Measurements from ENCODE around the gene TEC. TPM values are rescaled to one million over a fixed set of nuclear protein-coding genes. Genes with fewer than 3 reads are reported as not detected.

Gene TEC
- total RNA-seq, 1 experiment from 2014 or later: 0.67 TPM

- H3K4me3 ChIP-seq (ENCODE audit: low read depth in 2 of 2, low read length in 2 of 2): no peak overlapping the region
- no peak for DNase-seq (ENCODE audit: low read depth, low spot score)
- TF ChIP-seq, protein P1, sequence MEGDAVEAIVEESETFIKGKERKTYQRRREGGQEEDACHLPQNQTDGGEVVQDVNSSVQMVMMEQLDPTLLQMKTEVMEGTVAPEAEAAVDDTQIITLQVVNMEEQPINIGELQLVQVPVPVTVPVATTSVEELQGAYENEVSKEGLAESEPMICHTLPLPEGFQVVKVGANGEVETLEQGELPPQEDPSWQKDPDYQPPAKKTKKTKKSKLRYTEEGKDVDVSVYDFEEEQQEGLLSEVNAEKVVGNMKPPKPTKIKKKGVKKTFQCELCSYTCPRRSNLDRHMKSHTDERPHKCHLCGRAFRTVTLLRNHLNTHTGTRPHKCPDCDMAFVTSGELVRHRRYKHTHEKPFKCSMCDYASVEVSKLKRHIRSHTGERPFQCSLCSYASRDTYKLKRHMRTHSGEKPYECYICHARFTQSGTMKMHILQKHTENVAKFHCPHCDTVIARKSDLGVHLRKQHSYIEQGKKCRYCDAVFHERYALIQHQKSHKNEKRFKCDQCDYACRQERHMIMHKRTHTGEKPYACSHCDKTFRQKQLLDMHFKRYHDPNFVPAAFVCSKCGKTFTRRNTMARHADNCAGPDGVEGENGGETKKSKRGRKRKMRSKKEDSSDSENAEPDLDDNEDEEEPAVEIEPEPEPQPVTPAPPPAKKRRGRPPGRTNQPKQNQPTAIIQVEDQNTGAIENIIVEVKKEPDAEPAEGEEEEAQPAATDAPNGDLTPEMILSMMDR (IDR thresholded peaks at IDR 0.05): no peak
- TF ChIP-seq POLR2AphosphoS5 (IDR thresholded peaks at IDR 0.05; ENCODE audit: low read depth, low read length) (no peak), TCF7L2 (IDR thresholded peaks at IDR 0.05; ENCODE audit: low read depth, low read length) (no peak), SIN3A (IDR thresholded peaks at IDR 0.05; ENCODE audit: borderline replicate concordance, insufficient read depth, low read depth, low read length) (no peak)
- TF ChIP-seq, protein P2, sequence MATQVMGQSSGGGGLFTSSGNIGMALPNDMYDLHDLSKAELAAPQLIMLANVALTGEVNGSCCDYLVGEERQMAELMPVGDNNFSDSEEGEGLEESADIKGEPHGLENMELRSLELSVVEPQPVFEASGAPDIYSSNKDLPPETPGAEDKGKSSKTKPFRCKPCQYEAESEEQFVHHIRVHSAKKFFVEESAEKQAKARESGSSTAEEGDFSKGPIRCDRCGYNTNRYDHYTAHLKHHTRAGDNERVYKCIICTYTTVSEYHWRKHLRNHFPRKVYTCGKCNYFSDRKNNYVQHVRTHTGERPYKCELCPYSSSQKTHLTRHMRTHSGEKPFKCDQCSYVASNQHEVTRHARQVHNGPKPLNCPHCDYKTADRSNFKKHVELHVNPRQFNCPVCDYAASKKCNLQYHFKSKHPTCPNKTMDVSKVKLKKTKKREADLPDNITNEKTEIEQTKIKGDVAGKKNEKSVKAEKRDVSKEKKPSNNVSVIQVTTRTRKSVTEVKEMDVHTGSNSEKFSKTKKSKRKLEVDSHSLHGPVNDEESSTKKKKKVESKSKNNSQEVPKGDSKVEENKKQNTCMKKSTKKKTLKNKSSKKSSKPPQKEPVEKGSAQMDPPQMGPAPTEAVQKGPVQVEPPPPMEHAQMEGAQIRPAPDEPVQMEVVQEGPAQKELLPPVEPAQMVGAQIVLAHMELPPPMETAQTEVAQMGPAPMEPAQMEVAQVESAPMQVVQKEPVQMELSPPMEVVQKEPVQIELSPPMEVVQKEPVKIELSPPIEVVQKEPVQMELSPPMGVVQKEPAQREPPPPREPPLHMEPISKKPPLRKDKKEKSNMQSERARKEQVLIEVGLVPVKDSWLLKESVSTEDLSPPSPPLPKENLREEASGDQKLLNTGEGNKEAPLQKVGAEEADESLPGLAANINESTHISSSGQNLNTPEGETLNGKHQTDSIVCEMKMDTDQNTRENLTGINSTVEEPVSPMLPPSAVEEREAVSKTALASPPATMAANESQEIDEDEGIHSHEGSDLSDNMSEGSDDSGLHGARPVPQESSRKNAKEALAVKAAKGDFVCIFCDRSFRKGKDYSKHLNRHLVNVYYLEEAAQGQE (IDR thresholded peaks at IDR 0.05; ENCODE audit: insufficient read depth in 1 of 2, low read depth in 2 of 2, low read length in 1 of 2): no peak
- ChIA-PET CTCF (no interaction called here), POLR2A (no interaction called here)
- ATAC-seq: no peak
- no peak overlapping the region for H3K27ac ChIP-seq (ENCODE audit: low read length)
- intact Hi-C loops (cut with micrococcal nuclease; ENCODE audit: unreplicated experiment) (no loop called here), in situ Hi-C loops (cut with HindIII; ENCODE audit: low pct_unique_long_range_greater_than_20kb, low sequenced_read_pairs) (no loop called here)
- BruUV-seq (replicated peaks): no TSS peak
- no peaks in the 10 kb centered on the region for H3K36me3 ChIP-seq (ENCODE audit: control insufficient read depth, insufficient read depth, low read length)
- no peaks in the 10 kb centered on the region for H3K4me1 ChIP-seq (ENCODE audit: control insufficient read depth, insufficient read depth, low read length)
- H3K9me3 ChIP-seq (ENCODE audit: control insufficient read depth, insufficient read depth, low read depth, low read length): no peaks in the 10 kb centered on the region
- no peaks in the 10 kb centered on the region for H3K27me3 ChIP-seq (ENCODE audit: control insufficient read depth, insufficient read depth, low read length)
Observed at GRCh38 chr4:48190839-48191238, 78.8 kb downstream of the TEC start.

DNA sequence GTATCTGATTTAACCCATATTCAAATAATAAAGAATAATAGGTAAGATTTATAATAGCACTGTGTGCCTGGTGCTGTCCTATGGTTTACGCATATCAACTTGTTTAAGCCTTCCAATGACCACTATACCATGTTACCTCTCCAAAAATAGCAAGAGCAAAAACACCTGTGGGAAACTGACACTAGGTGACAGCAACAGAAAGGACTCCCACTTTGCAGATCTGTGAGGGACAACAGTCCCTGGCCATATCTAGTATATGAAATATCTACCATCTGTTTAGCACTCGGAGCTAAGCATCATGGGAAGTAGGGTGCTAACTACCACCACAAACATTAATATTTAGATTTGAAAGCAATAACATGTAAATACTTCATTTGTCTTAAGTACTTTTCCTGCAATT, 79.9 kb downstream of the TEC start:
- no peaks in the 10 kb centered on the region for H3K9me3 ChIP-seq (ENCODE audit: control insufficient read depth, insufficient read depth, low read depth, low read length)
- DNase-seq (ENCODE audit: low read depth, low spot score) (no peak), ATAC-seq (no peak)
- no peak overlapping the region for H3K27ac ChIP-seq (ENCODE audit: low read length)
- ChIA-PET CTCF (no interaction called here), POLR2A (no interaction called here)
- TF ChIP-seq POLR2AphosphoS5 (IDR thresholded peaks at IDR 0.05; ENCODE audit: low read depth, low read length): no peak
- TF ChIP-seq TCF7L2 (IDR thresholded peaks at IDR 0.05; ENCODE audit: low read depth, low read length): no peak
- TF ChIP-seq, protein P2 (IDR thresholded peaks at IDR 0.05; ENCODE audit: insufficient read depth in 1 of 2, low read depth in 2 of 2, low read length in 1 of 2): no peak
- TF ChIP-seq SIN3A (IDR thresholded peaks at IDR 0.05; ENCODE audit: borderline replicate concordance, insufficient read depth, low read depth, low read length): no peak
- TF ChIP-seq, protein P1 (IDR thresholded peaks at IDR 0.05): no peak
- in situ Hi-C loops (cut with HindIII; ENCODE audit: low pct_unique_long_range_greater_than_20kb, low sequenced_read_pairs) (no loop called here), intact Hi-C loops (cut with micrococcal nuclease; ENCODE audit: unreplicated experiment) (no loop called here)
- no peaks in the 10 kb centered on the region for H3K4me1 ChIP-seq (ENCODE audit: control insufficient read depth, insufficient read depth, low read length)
- no peaks in the 10 kb centered on the region for H3K27me3 ChIP-seq (ENCODE audit: control insufficient read depth, insufficient read depth, low read length)
- no peaks in the 10 kb centered on the region for H3K36me3 ChIP-seq (ENCODE audit: control insufficient read depth, insufficient read depth, low read length)
- H3K4me3 ChIP-seq (ENCODE audit: low read depth in 2 of 2, low read length in 2 of 2): no peak overlapping the region
- no TSS peak for BruUV-seq (replicated peaks)

Data from Panc1 (cell line).